Cardiac fibroblast (primary cell): ENCODE data around the gene ZNF335.

Experiments used
- DNase-seq, 2 donors: peaks; one replicate each; pipeline versions ENCODE4 v3.0.0 to v3.0.0-alpha.2; 2010; ENCODE audit warnings: low read depth in 2 of 2
- H3K4me3 ChIP-seq, 2 donors: replicated peaks in 1 of 2; 1 replicate in 1 of 2; 2 replicates in 1 of 2; pipeline ENCODE4 v1.5.1; 2011; ENCODE audit warnings: low read depth in 2 of 2, low read length in 2 of 2, mild to moderate bottlenecking in 2 of 2, moderate library complexity in 1 of 2
- TF ChIP-seq, protein P1 (sequence below): IDR thresholded peaks from one replicate; pipeline ENCODE4 v1.5.1; 2011; ENCODE audit warnings: low read depth, mild to moderate bottlenecking, low read length, inconsistent platforms

ZNF335 gene

DNA sequence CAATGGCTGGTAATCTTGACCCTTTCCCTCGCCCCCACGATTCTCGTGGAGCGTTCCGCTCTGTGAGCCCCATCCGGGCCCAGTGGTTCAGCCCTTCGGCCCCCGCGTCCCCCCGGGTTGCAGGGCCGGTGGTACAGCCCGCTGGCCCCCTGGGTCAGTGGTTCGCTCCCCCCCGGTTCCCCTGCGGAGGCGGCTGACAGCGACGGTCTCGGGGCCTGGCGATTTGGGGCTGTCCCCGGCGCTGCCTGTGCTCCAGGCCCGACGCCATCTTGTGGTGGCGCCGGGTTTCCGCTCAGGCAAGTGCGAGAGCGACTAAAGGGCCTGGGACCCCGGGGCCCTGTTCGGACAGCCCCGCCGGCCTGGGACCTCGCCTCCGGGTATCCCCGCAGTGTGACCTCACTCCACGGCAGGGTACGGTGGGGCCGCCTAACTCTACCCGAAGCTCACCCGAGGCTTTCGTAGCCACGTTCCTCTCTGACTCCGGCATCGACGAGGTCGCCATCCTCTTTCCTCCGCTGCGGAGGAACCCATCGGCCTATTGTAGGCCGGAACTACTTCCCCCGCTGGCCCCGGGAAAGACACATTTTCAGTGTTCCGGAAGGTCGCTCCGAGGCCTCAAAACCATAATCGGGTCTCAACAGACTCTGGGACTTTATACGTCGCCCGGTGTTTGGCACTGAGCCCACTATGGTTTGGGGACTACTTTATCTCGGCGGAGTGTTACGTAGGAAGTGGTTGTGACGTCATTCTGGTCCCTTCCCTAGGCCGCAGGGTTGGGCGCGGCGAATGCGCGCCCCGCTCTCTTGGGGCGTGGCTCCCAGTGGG lies at the start of gene ZNF335:
ZNF335 (minus strand) TSS at position 529 of the 825 bp plus-strand sequence. CDS start 793 bp downstream, outside the sequence.
- DNase-seq = peak; percentile 99
- peak within 1 kb of the TSS; percentile 93 to 97 for H3K4me3 ChIP-seq
- TF ChIP-seq, protein P1, sequence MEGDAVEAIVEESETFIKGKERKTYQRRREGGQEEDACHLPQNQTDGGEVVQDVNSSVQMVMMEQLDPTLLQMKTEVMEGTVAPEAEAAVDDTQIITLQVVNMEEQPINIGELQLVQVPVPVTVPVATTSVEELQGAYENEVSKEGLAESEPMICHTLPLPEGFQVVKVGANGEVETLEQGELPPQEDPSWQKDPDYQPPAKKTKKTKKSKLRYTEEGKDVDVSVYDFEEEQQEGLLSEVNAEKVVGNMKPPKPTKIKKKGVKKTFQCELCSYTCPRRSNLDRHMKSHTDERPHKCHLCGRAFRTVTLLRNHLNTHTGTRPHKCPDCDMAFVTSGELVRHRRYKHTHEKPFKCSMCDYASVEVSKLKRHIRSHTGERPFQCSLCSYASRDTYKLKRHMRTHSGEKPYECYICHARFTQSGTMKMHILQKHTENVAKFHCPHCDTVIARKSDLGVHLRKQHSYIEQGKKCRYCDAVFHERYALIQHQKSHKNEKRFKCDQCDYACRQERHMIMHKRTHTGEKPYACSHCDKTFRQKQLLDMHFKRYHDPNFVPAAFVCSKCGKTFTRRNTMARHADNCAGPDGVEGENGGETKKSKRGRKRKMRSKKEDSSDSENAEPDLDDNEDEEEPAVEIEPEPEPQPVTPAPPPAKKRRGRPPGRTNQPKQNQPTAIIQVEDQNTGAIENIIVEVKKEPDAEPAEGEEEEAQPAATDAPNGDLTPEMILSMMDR = peak; percentile 19

DNA sequence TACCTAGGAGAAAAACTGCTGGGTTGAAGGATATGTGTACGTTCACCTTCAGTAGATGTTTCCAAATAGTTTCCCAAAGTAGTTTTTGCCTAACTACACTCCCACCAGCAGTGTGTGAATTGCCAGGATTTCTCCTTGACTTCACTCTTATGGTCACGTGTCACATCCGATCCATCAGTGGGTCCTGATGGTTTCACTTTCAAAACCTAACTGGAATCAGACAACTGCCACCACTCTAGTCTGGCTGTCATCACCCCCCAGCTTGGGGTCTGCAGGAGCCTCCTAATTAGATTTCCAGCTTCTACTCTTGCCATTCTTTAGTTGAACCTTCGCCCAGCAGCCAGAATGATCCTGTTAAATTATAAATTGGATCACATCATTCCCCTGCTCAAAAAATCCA lies 48.6 kb upstream of the ZNF335 start:
- no peak for DNase-seq
- TF ChIP-seq, protein P1 = no peak
- H3K4me3 ChIP-seq = no peak overlapping the region

- no peak overlapping the region for H3K4me3 ChIP-seq
- DNase-seq = no peak
- TF ChIP-seq, protein P1 = no peak
Observed at GRCh38 chr20:46018611-46019010, 46.6 kb upstream of the ZNF335 start.

DNA sequence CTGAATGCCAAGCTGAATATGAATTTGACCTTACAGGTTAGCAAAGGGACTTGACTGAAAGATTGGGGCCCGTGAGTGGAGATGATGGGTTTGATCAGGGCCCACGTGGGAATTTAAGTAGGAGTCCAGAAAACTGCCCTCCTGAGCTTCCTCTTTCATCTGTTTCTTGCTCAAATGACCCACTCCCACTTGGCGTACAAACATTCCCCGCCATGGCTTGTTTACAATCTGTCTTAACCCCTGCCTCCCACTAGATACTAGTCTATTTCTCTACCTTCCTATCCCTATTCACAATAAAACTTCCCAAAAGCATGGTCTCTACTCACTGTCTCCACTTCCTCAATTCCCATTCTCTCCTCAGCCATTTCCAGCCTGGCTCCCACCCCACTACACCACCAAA lies 46.1 kb upstream of the ZNF335 start:
- no peak overlapping the region for H3K4me3 ChIP-seq
- DNase-seq = no peak
- TF ChIP-seq, protein P1 = no peak

GRCh38 chr20:46017272-46017671 lies 45.3 kb upstream of the ZNF335 start:
- TF ChIP-seq, protein P1 = no peak
- DNase-seq = no peak
- H3K4me3 ChIP-seq = no peak overlapping the region

DNA sequence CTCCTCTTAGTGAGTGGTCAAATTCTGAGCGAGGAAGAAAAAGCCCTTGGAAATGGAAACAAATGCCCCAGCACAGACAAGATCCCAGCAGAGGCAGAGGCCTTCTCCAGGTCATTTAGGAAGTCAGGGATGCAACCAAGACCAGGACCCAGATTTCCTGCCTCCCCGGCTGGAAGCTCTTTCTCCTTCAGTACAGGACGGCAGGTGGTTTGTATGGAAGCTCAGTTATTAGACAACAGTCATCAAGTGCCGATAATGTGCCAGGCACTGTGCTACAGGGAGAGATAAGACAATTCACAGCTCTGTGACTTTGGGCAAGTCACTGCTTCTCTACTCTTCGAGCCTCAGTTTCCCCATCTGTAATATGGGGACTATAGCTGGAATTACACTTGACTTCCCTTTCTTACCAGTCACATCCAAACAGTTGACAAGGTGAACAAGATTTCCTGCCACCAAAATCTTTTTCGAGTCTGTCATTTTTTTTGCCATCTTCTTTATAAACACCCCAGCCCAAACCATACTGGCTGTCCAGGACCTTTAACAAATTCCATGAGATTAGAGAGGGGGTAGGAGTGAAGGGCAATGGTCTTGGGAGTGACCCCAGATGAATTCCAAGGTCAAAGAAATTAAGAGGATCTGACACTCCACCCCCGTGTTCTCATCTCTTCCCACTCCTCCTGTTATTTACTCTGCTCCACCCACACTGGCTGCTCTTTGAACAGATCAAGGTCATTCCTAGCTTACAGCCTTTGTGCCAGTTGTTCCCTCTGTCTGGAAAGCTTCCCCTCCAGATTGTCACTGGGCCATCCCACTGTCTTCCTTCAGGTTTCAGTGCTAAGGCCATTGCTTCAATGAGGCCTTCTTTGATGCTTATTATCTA lies 42.8 kb upstream of the ZNF335 start:
- TF ChIP-seq, protein P1 = no peak
- no peak for DNase-seq
- no peak overlapping the region for H3K4me3 ChIP-seq
